Suprapubic skin (tissue), 4 donors: ENCODE measurements around the gene VEGFA. TPM values are rescaled to one million over a fixed set of nuclear protein-coding genes. Genes with fewer than 3 reads are reported as not detected.

Experiments
- DNase-seq, 2 donors: peaks; one replicate each; pipeline ENCODE4 v3.0.0-alpha.2; 2019; ENCODE audit warnings: low spot score in 2 of 2
- H3K27ac ChIP-seq: fragments of 200-600 bp; sonication (generic); one replicate; pipeline ENCODE4 v1.5.1; 2019
- H3K27me3 ChIP-seq: fragments of 200-600 bp; sonication (generic); one replicate; pipeline ENCODE4 v1.5.1; 2019
- H3K36me3 ChIP-seq: fragments of 200-600 bp; sonication (generic); one replicate; pipeline ENCODE4 v1.5.1; 2019
- H3K4me1 ChIP-seq: fragments of 200-600 bp; sonication (generic); one replicate; pipeline ENCODE4 v1.5.1; 2019
- H3K4me3 ChIP-seq: fragments of 200-600 bp; sonication (generic); one replicate; pipeline ENCODE4 v1.5.1; 2019; ENCODE audit warnings: mild to moderate bottlenecking
- H3K9me3 ChIP-seq: fragments of 200-600 bp; sonication (generic); one replicate; pipeline ENCODE4 v1.5.1; 2019
- CTCF ChIP-seq, 2 donors: fragments of 200-600 bp in 1 of 2; fragments of 450-650 bp in 1 of 2; sonication (generic) in 1 of 2; IDR thresholded peaks; one replicate each; pipeline ENCODE4 v1.5.1; 2016 to 2019; ENCODE audit warnings: antibody characterized with exemption in 2 of 2, mild to moderate bottlenecking in 1 of 2, moderate library complexity in 1 of 2
- EP300 ChIP-seq: sonication (generic); formaldehyde crosslinking; IDR thresholded peaks from one replicate; pipeline ENCODE4 v1.6.1; 2017; ENCODE audit warnings: antibody characterized with exemption
- POLR2A ChIP-seq, 2 donors: fragments of 450-650 bp; IDR thresholded peaks; one replicate each; pipeline ENCODE4 v1.6.1; 2017; ENCODE audit warnings: antibody characterized with exemption in 2 of 2, mild to moderate bottlenecking in 2 of 2, moderate library complexity in 2 of 2
- POLR2AphosphoS5 ChIP-seq, 3 donors: sonication (generic); formaldehyde crosslinking; IDR thresholded peaks; one replicate each; pipeline ENCODE4 v1.6.1; 2017; ENCODE audit warnings: antibody characterized with exemption in 3 of 3
- WGBS: methylation state at CpG from one replicate; pipeline ENCODE4 v1.1.5; 2018; 5-methylcytosine and 5-hydroxymethylcytosine counted together
- total RNA-seq, 4 donors: library from RNA; depleted of rRNA; stranded (reverse); fragments of >200 nt; gene quantifications; one replicate each; pipeline ENCODE4 v1.1.0, GENCODE V29; 2016

Gene VEGFA
- total RNA-seq, 4 donors from 2014 or later, result 25.4 to 147 (median 43.6) TPM

GRCh38 chr6:43804550-43805223, 34.7 kb downstream of the VEGFA start:
- Histone ChIP-seq H3K9me3 (no peaks in the 10 kb centered on the region), H3K4me1 (peaks cover 25% of the 10 kb centered on the region), H3K4me3 (no peak overlapping the region), H3K27me3 (no peaks in the 10 kb centered on the region), H3K36me3 (no peaks in the 10 kb centered on the region), H3K27ac (no peak overlapping the region)
- TF ChIP-seq POLR2A (IDR thresholded peaks at IDR 0.05), result no peak
- TF ChIP-seq POLR2AphosphoS5 (IDR thresholded peaks at IDR 0.05), result no peak
- no peak for TF ChIP-seq EP300
- TF ChIP-seq CTCF (IDR thresholded peaks at IDR 0.05), result no peak
- WGBS, result 85% methylated on average over 4 of the region's 4 CpGs
- DNase-seq, result no peak

- Histone ChIP-seq H3K36me3 (no peaks in the 10 kb centered on the region), H3K9me3 (no peaks in the 10 kb centered on the region), H3K27me3 (no peaks in the 10 kb centered on the region), H3K4me3 (no peak overlapping the region), H3K27ac (no peak overlapping the region), H3K4me1 (peaks cover 20% of the 10 kb centered on the region)
- TF ChIP-seq EP300, result no peak
- no peak for TF ChIP-seq CTCF (IDR thresholded peaks at IDR 0.05)
- WGBS, result 93% methylated on average over 5 of the region's 5 CpGs
- no peak for DNase-seq
Measured at GRCh38 chr6:43805699-43806042, 35.7 kb downstream of the VEGFA start.

- H3K4me1 ChIP-seq, result peaks cover 15% of the 10 kb centered on the region
- DNase-seq, result no peak
- no peak for TF ChIP-seq POLR2A (IDR thresholded peaks at IDR 0.05)
- no peak for TF ChIP-seq POLR2AphosphoS5 (IDR thresholded peaks at IDR 0.05)
- TF ChIP-seq CTCF (IDR thresholded peaks at IDR 0.05), result no peak
- no peak for TF ChIP-seq EP300
- no peak overlapping the region for H3K4me3 ChIP-seq
- no peak overlapping the region for H3K27ac ChIP-seq
- peaks cover 1% of the 10 kb centered on the region for H3K27me3 ChIP-seq
- H3K36me3 ChIP-seq, result no peaks in the 10 kb centered on the region
- WGBS, result 84% methylated on average over 8 of the region's 9 CpGs
- no peaks in the 10 kb centered on the region for H3K9me3 ChIP-seq
Measured at GRCh38 chr6:43806043-43806757, 36.2 kb downstream of the VEGFA start.

- 92% methylated on average over 5 of the region's 5 CpGs for WGBS
- H3K27me3 ChIP-seq, result peaks cover 4% of the 10 kb centered on the region
- no peaks in the 10 kb centered on the region for H3K9me3 ChIP-seq
- no peak for DNase-seq
- H3K4me3 ChIP-seq, result no peak overlapping the region
- no peaks in the 10 kb centered on the region for H3K36me3 ChIP-seq
- no peak overlapping the region for H3K27ac ChIP-seq
- peaks cover 15% of the 10 kb centered on the region for H3K4me1 ChIP-seq
- TF ChIP-seq EP300, result no peak
Measured at GRCh38 chr6:43806758-43807227, 36.8 kb downstream of the VEGFA start.

- Histone ChIP-seq H3K9me3 (no peaks in the 10 kb centered on the region), H3K27ac (no peak overlapping the region), H3K27me3 (peaks cover 4% of the 10 kb centered on the region), H3K4me3 (no peak overlapping the region), H3K36me3 (no peaks in the 10 kb centered on the region), H3K4me1 (peaks cover 15% of the 10 kb centered on the region)
- DNase-seq, result no peak
- 48% methylated on average over 11 of the region's 11 CpGs for WGBS
- TF ChIP-seq POLR2A (IDR thresholded peaks at IDR 0.05), result no peak
- TF ChIP-seq POLR2AphosphoS5 (IDR thresholded peaks at IDR 0.05), result no peak
- TF ChIP-seq EP300, result no peak
- TF ChIP-seq CTCF (IDR thresholded peaks at IDR 0.05), result no peak
Measured at GRCh38 chr6:43807228-43808061, 37.4 kb downstream of the VEGFA start.
